HepG2 (cell line): ENCODE measurements around the gene DOK1. TPM values are rescaled to one million over a fixed set of nuclear protein-coding genes. Genes with fewer than 3 reads are reported as not detected.

Source experiments
- CSRNP1 ChIP-seq: sonication (generic); formaldehyde crosslinking; IDR thresholded peaks from 2 replicates; pipeline ENCODE4 v1.8.1; 2023; ENCODE audit warnings: mild to moderate bottlenecking, missing genetic modification reagents
- FOXK1 ChIP-seq: sonication (generic); formaldehyde crosslinking; IDR thresholded peaks from 2 replicates; pipeline ENCODE4 v1.4.0; 2020; ENCODE audit warnings: low read depth, missing genetic modification reagents, borderline replicate concordance
- HNF1B ChIP-seq: sonication (generic); formaldehyde crosslinking; IDR thresholded peaks from 2 replicates; pipeline ENCODE4 v1.5.1; 2020; ENCODE audit warnings: mild to moderate bottlenecking, moderate library complexity, missing genetic modification reagents
- HNRNPUL1 ChIP-seq: fragments of 200-400 bp; formaldehyde crosslinking; IDR thresholded peaks from 2 replicates; pipeline ENCODE4 v1.6.1; 2017; ENCODE audit warnings: low read depth, mild to moderate bottlenecking, low read length, moderate library complexity
- PHF5A ChIP-seq: IDR thresholded peaks from one replicate; pipeline ENCODE4 v1.6.1; 2018; ENCODE audit warnings: low read depth, missing genetic modification reagents; ENCODE audit not compliant: unreplicated experiment
- RARA ChIP-seq: IDR thresholded peaks from 2 replicates; pipeline ENCODE4 v1.6.1; 2016; ENCODE audit warnings: missing genetic modification reagents, missing compliant biosample characterization
- REL ChIP-seq: sonication (generic); formaldehyde crosslinking; conservative IDR thresholded peaks from 2 replicates; pipeline ENCODE4 v1.8.0; 2022; ENCODE audit warnings: mild to moderate bottlenecking, missing genetic modification reagents, moderate library complexity
- ZBTB38 ChIP-seq: sonication (generic); formaldehyde crosslinking; IDR thresholded peaks from 2 replicates; pipeline ENCODE4 v1.5.1; 2020; ENCODE audit warnings: mild to moderate bottlenecking, missing genetic modification reagents
- ZC3H13 ChIP-seq: sonication (generic); formaldehyde crosslinking; IDR thresholded peaks from 2 replicates; pipeline ENCODE4 v1.8.1; 2023; ENCODE audit warnings: mild to moderate bottlenecking, missing genetic modification reagents, moderate library complexity
- ZFP82 ChIP-seq: sonication (generic); formaldehyde crosslinking; IDR thresholded peaks from 2 replicates; pipeline ENCODE4 v1.5.1; 2020; ENCODE audit warnings: mild to moderate bottlenecking, missing genetic modification reagents, borderline replicate concordance
- ZHX2 ChIP-seq, 2 experiments: sonication (generic) in 1 of 2; formaldehyde crosslinking in 1 of 2; IDR thresholded peaks; 2 replicates each; pipeline versions ENCODE4 v1.6.1 to v1.9.0; 2014 to 2022; ENCODE audit warnings: antibody characterized with exemption in 1 of 2, borderline replicate concordance in 1 of 2, inconsistent platforms in 1 of 2, low read depth in 1 of 2, missing genetic modification reagents in 1 of 2
- ZNF672 ChIP-seq: sonication (generic); formaldehyde crosslinking; IDR thresholded peaks from 2 replicates; pipeline ENCODE4 v1.8.1; 2022; ENCODE audit warnings: missing genetic modification reagents
- ZNF772 ChIP-seq: sonication (generic); formaldehyde crosslinking; IDR thresholded peaks from 2 replicates; pipeline ENCODE4 v1.5.0; 2020; ENCODE audit warnings: mild to moderate bottlenecking, missing genetic modification reagents
- ZNF784 ChIP-seq: sonication (generic); formaldehyde crosslinking; IDR thresholded peaks from 2 replicates; pipeline ENCODE4 v1.5.1; 2020; ENCODE audit warnings: missing genetic modification reagents, mild to moderate bottlenecking, borderline replicate concordance
- ZNF83 ChIP-seq: sonication (generic); formaldehyde crosslinking; IDR thresholded peaks from 2 replicates; pipeline ENCODE4 v1.4.0; 2020; ENCODE audit warnings: missing genetic modification reagents, mild to moderate bottlenecking, borderline replicate concordance
- polyA plus RNA-seq, 8 experiments: library from polyadenylated mRNA; depleted of rRNA in 3 of 8; stranded (reverse) in 7 of 8; unstranded in 1 of 8; fragments of >200 nt; fragmentation: Illumina TruSeq in 4 of 8; extraction: Trizol in 4 of 8; gene quantifications; 2 replicates each; pipeline versions ENCODE4 v1.2.1 to v1.2.3, GENCODE V29; 2011 to 2016; ENCODE audit warnings: low read depth in 4 of 8, missing spikeins in 1 of 8, mixed read lengths in 1 of 8; ENCODE audit not compliant: insufficient read depth in 1 of 8
- total RNA-seq, 5 experiments: library from RNA; depleted of rRNA; stranded (reverse); fragments of >200 nt; fragmentation: Illumina TruSeq; extraction: Trizol; gene quantifications; 2 replicates each; pipeline ENCODE4 v1.2.3, GENCODE V29; 2016; ENCODE audit warnings: low read depth in 1 of 5

DOK1 gene
- total and polyA plus RNA-seq, 2 of the 13 experiments (the other 11 are each of a cell fraction or from before 2014, with no cell fraction given) = 0.53 to 0.74 TPM

GRCh38 chr2:74530239-74531187, 24.0 kb upstream of the DOK1 start (continued):
- no peak for TF ChIP-seq HNF1B (CRISPR knock-in tag)
- no peak for TF ChIP-seq ZFP82 (CRISPR knock-in tag)
- no peak for TF ChIP-seq CSRNP1
- peak; percentile 7; the same call in 1 of the 2 replicates for TF ChIP-seq ZNF784 (CRISPR knock-in tag)
- no peak for TF ChIP-seq PHF5A
- TF ChIP-seq ZNF672 (CRISPR knock-in tag) = 0 out of 2 replicates have a peak, but pooled peaks have one; percentile 50
- no peak for TF ChIP-seq HNRNPUL1
- TF ChIP-seq ZNF772 (CRISPR knock-in tag) = no peak
- TF ChIP-seq ZNF83 = 0 out of 2 replicates have a peak, but pooled peaks have one; percentile 25
- TF ChIP-seq RARA (CRISPR knock-in tag) = no peak; the same call in 1 of the 2 replicates
- TF ChIP-seq FOXK1 = no peak
- TF ChIP-seq REL (CRISPR knock-in tag) = peak; percentile 74
- no peak for TF ChIP-seq ZHX2 (IDR thresholded peaks at IDR 0.05; ENCODE audit: low read depth)
- no peak for TF ChIP-seq ZHX2 (CRISPR knock-in tag; IDR thresholded peaks at IDR 0.05; ENCODE audit: borderline replicate concordance)
- 0 out of 2 replicates have a peak, but pooled peaks have one; percentile 17 for TF ChIP-seq ZC3H13
- TF ChIP-seq ZBTB38 (CRISPR knock-in tag) = peak; percentile 98
